Muscle of leg (tissue), 16 donors: Measurements from ENCODE around the gene PLA2G2A. TPM values are rescaled to one million over a fixed set of nuclear protein-coding genes. Genes with fewer than 3 reads are reported as not detected.
"Not testable (repeated sequence)": the region's sequence is repeated elsewhere in the genome, so short reads cannot be mapped to it uniquely, and the experiment has no call there.

Source experiments
- DNase-seq: peaks from one replicate; pipeline ENCODE4 v3.0.0; 2013
- H3K27ac ChIP-seq: one replicate; pipeline ENCODE4 v1.5.1; 2013; ENCODE audit warnings: mild to moderate bottlenecking, low read length, control low read depth
- H3K27me3 ChIP-seq: one replicate; pipeline ENCODE4 v1.6.1; 2013; ENCODE audit warnings: low read length; ENCODE audit not compliant: control insufficient read depth, insufficient read depth
- H3K36me3 ChIP-seq: one replicate; pipeline ENCODE4 v1.6.1; 2013; ENCODE audit warnings: low read length; ENCODE audit not compliant: control insufficient read depth, insufficient read depth
- H3K4me1 ChIP-seq: one replicate; pipeline ENCODE4 v1.6.1; 2013; ENCODE audit warnings: low read length; ENCODE audit not compliant: control insufficient read depth, insufficient read depth
- H3K4me3 ChIP-seq: one replicate; pipeline ENCODE4 v1.5.1; 2013; ENCODE audit warnings: low read length, control low read depth
- H3K9me3 ChIP-seq: replicated peaks from 2 replicates; pipeline ENCODE4 v1.6.1; 2013; ENCODE audit warnings: low read depth, low read length; ENCODE audit not compliant: control insufficient read depth
- WGBS: methylation state at CpG from one replicate; pipeline ENCODE4 v1.1.5; 2013; ENCODE audit warnings: missing lambda C conversion rate; ENCODE audit not compliant: insufficient coverage; 5-methylcytosine and 5-hydroxymethylcytosine counted together
- long read RNA-seq, 11 donors: transcript quantifications; one replicate each; lab custom pipeline, GENCODE V29; 2026
- polyA plus RNA-seq, 8 donors: library from polyadenylated mRNA; unstranded; fragments of 120-200 nt; gene quantifications; one replicate each; pipeline versions ENCODE4 v1.2.1 to v1.2.3, GENCODE V29; 2013; ENCODE audit warnings: inconsistent platforms in 1 of 8, low replicate concordance in 1 of 8; ENCODE audit not compliant: insufficient read length in 8 of 8, insufficient read depth in 1 of 8
- total RNA-seq: library from RNA; stranded (reverse); fragments of 120-200 nt; gene quantifications from one replicate; pipeline ENCODE4 v1.2.4, GENCODE V29; 2013

PLA2G2A gene
- 0.35 TPM for total RNA-seq
- 1 to 10 TPM in 6 of 8 donors, under 1 TPM in 2; 0.54 to 2.4 (median 1.7) TPM for polyA plus RNA-seq
- long read RNA-seq, donor 1 = 0 reads
- long read RNA-seq, donor 2 = 0 reads
- long read RNA-seq, donor 3, partial matches to known transcripts = 0 of 2 reads
- long read RNA-seq, donor 3, other reads (novel, unspliced or antisense) = 0 of 2 reads
- long read RNA-seq, donor 4 = 0 reads
- long read RNA-seq, donor 5 = 0 reads
- long read RNA-seq, donor 6, partial matches to known transcripts = 0 of 1 reads
- long read RNA-seq, donor 6, other reads (novel, unspliced or antisense) = 0 of 1 reads
- long read RNA-seq, donor 7 = 0 reads
- long read RNA-seq, donor 8 = 0 reads
- long read RNA-seq, donor 9 = 0 reads
- long read RNA-seq, donor 10 = 0 reads
- long read RNA-seq, donor 11, partial matches to known transcripts = 0 of 1 reads
- long read RNA-seq, donor 11, other reads (novel, unspliced or antisense) = 0 of 1 reads

GRCh38 chr1:19979494-19979977 is at the start of gene PLA2G2A:
PLA2G2A (minus strand) TSS chr1:19979618; CDS start chr1:19978773, 845 bp downstream.
- Histone ChIP-seq H3K4me3 (no peak within 1 kb of the TSS), H3K27me3 (peaks cover 13% of the 10 kb centered on the region), H3K27ac (no peak within 1 kb of the TSS), H3K4me1 (no peaks in the 10 kb centered on the region), H3K9me3 (no peaks in the 10 kb centered on the region), H3K36me3 (no peaks in the 10 kb centered on the region)
- peak; percentile 8 for DNase-seq
- WGBS = 48% methylated on average over 2 of the region's 8 CpGs

DNA sequence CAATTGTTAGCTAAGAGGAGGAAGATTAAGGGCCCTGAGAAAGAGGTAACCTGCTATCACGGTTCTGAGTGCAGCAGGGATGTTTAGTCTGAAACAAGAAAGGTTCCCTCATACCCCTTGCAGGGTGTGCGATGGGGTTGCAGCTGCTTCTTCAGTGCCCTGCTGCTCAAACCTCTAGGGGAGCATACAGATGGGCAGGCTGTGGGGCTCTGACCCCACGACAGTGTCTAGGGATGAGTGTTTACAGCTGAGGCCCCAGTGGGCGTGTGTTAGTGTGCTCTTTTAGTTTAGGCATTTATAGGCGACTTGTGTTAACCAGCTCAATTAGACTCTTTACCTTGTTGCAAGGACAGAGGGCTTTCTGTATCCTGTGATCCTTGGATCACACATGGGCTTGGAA is 49.3 kb upstream of the PLA2G2A start:
- H3K9me3 ChIP-seq = no peaks in the 10 kb centered on the region
- no peaks in the 10 kb centered on the region for H3K36me3 ChIP-seq
- no peak overlapping the region for H3K27ac ChIP-seq
- no peaks in the 10 kb centered on the region for H3K4me1 ChIP-seq
- H3K4me3 ChIP-seq = no peak overlapping the region
- DNase-seq = no peak
- 55% methylated on average over 4 of the region's 5 CpGs for WGBS
- peaks cover 2% of the 10 kb centered on the region for H3K27me3 ChIP-seq

GRCh38 chr1:20028125-20028524 is 48.7 kb upstream of the PLA2G2A start:
- Histone ChIP-seq H3K4me3 (no peak overlapping the region), H3K27ac (no peak overlapping the region), H3K4me1 (no peaks in the 10 kb centered on the region), H3K27me3 (peaks cover 2% of the 10 kb centered on the region), H3K36me3 (no peaks in the 10 kb centered on the region), H3K9me3 (no peaks in the 10 kb centered on the region)
- no peak for DNase-seq
- WGBS = 87% methylated on average over 2 of the region's 5 CpGs

DNA sequence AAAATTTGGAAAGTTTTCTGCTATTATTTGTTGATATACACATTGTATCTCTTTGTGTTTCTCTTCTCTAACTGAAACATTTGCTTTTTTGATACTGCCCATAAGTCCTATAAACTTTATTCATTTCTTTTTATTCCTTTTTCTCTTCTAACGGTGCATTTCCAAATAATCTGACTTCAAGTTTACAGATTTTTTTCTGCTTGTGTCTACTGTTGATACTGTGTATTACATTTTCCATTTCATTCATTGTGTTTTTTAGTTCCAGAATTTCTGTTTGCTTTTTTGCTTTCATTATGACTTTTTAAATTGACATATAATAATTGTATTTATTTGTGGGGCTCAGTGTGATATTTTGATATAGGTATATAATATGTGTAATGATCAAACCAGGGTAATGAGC is 38.3 kb upstream of the PLA2G2A start:
- Histone ChIP-seq H3K27me3 (peaks cover 1% of the 10 kb centered on the region), H3K27ac (no peak overlapping the region), H3K4me1 (no peaks in the 10 kb centered on the region), H3K4me3 (no peak overlapping the region), H3K36me3 (no peaks in the 10 kb centered on the region), H3K9me3 (no peaks in the 10 kb centered on the region)
- no peak for DNase-seq
- no CpG with 5 or more reads among the region's 1 CpG for WGBS

DNA sequence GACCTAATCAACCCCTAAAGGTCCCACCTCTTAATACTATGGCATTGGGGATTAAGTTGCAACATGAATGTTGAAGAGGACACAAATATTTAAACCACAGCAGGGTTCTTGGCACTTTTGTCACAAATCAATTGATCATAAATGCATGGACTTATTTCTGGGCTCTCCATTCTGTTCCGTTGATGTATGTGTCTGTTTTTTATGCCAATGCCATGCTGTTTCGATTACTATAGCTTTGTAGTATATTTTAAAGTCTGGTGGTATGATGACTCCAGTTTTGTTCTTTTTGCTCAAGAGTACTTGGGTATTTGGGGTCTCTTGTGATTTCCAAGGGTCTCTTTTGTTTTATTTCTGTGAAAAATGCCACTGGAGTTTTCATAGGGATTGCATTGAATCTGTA is 34.7 kb upstream of the PLA2G2A start:
- Histone ChIP-seq H3K4me1 (no peaks in the 10 kb centered on the region), H3K36me3 (no peaks in the 10 kb centered on the region), H3K27me3 (peaks cover 6% of the 10 kb centered on the region), H3K27ac (no peak overlapping the region), H3K4me3 (no peak overlapping the region), H3K9me3 (no peaks in the 10 kb centered on the region)
- no peak for DNase-seq
- no CpG with 5 or more reads among the region's 2 CpGs for WGBS

DNA sequence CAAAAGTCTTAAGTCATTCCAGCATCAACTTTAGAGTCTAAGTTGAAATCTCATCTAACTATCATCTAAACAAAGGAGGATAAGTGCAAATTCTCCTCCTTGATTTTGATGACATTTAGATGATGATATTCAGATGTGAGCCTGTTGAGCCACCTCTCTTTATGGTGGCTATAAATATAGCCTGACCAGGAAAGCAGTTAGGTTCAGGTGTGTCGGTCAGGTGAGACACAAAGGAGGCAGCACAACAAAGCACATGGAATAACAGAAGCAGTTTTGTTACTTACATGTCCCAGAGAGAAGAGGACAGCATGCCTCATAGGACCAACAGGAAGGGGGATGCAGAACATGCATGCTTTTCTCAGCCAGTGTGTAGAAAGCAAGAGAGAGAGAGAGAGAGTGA is 30.6 kb upstream of the PLA2G2A start:
- 100% methylated on average over 1 of the region's 1 CpG for WGBS
- Histone ChIP-seq H3K36me3 (no peaks in the 10 kb centered on the region), H3K4me1 (no peaks in the 10 kb centered on the region), H3K4me3 (no peak overlapping the region), H3K27ac (no peak overlapping the region), H3K9me3 (no peaks in the 10 kb centered on the region), H3K27me3 (peaks cover 6% of the 10 kb centered on the region)
- no peak for DNase-seq

GRCh38 chr1:20009212-20009611 is 29.8 kb upstream of the PLA2G2A start:
- Histone ChIP-seq H3K4me1 (no peaks in the 10 kb centered on the region), H3K27ac (no peak overlapping the region), H3K4me3 (no peak overlapping the region), H3K9me3 (no peaks in the 10 kb centered on the region), H3K27me3 (peaks cover 6% of the 10 kb centered on the region), H3K36me3 (no peaks in the 10 kb centered on the region)
- WGBS = no CpG with 5 or more reads among the region's 1 CpG
- DNase-seq = no peak

DNA sequence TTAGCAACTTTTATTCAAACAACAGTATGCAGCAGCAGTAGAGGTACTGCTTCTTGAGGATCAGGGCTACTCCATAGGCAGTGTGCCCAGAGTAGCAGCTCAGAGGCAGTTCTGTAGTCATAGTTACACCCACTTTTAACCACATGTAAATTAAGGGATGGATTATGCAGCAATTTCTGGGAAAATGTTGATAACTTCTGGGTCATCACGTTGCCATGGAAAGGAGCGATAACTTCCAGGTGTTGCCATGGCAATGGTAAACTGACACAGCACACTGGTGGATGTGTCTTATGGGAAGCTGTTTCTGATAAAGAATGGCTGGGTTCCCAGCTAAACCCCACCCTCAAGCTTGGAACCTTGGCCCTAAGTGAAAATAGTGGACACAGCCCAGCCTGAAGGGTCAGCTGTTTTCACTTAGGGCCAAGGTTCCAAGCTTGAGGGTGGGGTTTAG is 29.0 kb upstream of the PLA2G2A start:
- WGBS = 100% methylated on average over 1 of the region's 2 CpGs
- Histone ChIP-seq H3K36me3 (no peaks in the 10 kb centered on the region), H3K4me3 (no peak overlapping the region), H3K27me3 (peaks cover 6% of the 10 kb centered on the region), H3K9me3 (no peaks in the 10 kb centered on the region), H3K27ac (no peak overlapping the region), H3K4me1 (no peaks in the 10 kb centered on the region)
- DNase-seq = peak; percentile 85

DNA sequence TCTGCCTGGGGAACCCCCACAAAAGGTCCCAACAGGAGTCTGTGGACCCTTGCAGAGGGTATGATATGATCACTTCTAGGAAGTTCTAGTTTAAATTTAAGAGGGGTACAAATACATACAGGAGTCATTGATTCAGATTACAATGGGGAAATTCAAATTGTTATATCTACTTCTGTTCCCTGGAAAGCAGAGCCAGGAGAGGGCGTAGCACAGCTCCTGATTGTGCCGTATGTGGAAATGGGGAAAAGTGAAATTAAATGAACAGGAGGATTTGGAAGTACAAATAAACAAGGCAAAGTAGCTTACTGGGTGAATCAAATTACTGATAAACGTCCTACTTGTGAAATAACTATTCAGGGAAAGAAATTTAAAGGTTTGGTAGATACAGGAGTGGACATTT is 19.4 kb upstream of the PLA2G2A start:
- H3K4me1 ChIP-seq, H3K27me3 ChIP-seq, H3K4me3 ChIP-seq, H3K27ac ChIP-seq, DNase-seq, H3K36me3 ChIP-seq, H3K9me3 ChIP-seq: not testable (repeated sequence)
- WGBS = no CpG with 5 or more reads among the region's 3 CpGs

DNA sequence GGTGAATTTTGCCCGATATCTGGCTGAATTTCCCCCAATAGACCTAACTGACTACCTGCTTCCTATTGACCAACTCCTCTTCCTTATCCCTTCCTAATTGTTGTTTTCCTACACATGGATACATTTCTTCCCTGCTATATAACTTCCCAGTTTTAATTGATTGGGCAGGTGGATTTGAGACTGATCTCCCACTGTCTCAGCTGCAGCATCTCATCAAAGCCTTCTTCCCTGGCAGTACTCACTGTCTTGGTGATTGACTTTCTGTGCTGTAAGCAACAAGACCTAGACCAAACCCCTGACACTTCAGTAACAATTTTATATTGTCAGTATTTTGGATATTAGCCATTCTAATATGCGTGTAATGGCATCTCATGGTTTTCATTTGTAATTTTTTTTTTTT is 11.3 kb upstream of the PLA2G2A start:
- Histone ChIP-seq H3K4me3 (no peak overlapping the region), H3K4me1 (no peaks in the 10 kb centered on the region), H3K27me3 (peaks cover 12% of the 10 kb centered on the region), H3K36me3 (no peaks in the 10 kb centered on the region), H3K9me3 (peaks cover 2% of the 10 kb centered on the region), H3K27ac (no peak overlapping the region)
- no peak for DNase-seq
- WGBS = no CpG with 5 or more reads among the region's 2 CpGs
